Stimulated activated naive CD8-positive, alpha-beta T cell treated with anti-CD3 and anti-CD28 coated beads, Interleukin-15, Interleukin-2, amounts not matched to agents 100 U/mL and 50 U/mL, for 24 hours (primary cell): Measurements from ENCODE around the gene UNC79.

ENCODE experiments used
- ATAC-seq: fragments of 150-1000 bp; cut with Tn5 transposase; one replicate; pipeline ENCODE4 v1.10.0; 2021
- DNase-seq: peaks from one replicate; pipeline ENCODE4 v3.0.0; 2021

The UNC79 gene

GRCh38 chr14:93748208-93749075, 317.7 kb downstream of the UNC79 start:
- no peak for DNase-seq
- no peak for ATAC-seq

- ATAC-seq (no peak), DNase-seq (no peak)
These were observed 318.3 kb downstream of the UNC79 start for GRCh38 chr14:93749076-93749420.

GRCh38 chr14:93751946-93752655, 321.4 kb downstream of the UNC79 start:
- ATAC-seq: no peak

GRCh38 chr14:93752980-93753561, 322.3 kb downstream of the UNC79 start:
- ATAC-seq: no peak
- no peak for DNase-seq

More at GRCh38 chr14:93751946-93752655, 321.4 kb downstream of the UNC79 start:
- DNase-seq: no peak

- DNase-seq (no peak), ATAC-seq (no peak)
These were observed 322.9 kb downstream of the UNC79 start for GRCh38 chr14:93753647-93754046.

- DNase-seq: no peak
- no peak for ATAC-seq
These were observed 326.5 kb downstream of the UNC79 start for GRCh38 chr14:93757206-93757605.
